AG04450 (cell line): ENCODE results near the gene WDR81. TPM values are rescaled to one million over a fixed set of nuclear protein-coding genes. Genes with fewer than 3 reads are reported as not detected.

ENCODE experiments used
- CTCF ChIA-PET: fragments of 300-600, 350-600 bp; formaldehyde crosslinking; extraction: SDS; loops from one replicate; lab custom pipeline; 2022; ENCODE audit warnings: antibody characterized with exemption, inconsistent platforms; lab: Charles Lee
- POLR2A ChIA-PET: fragments of 350-600 bp; formaldehyde crosslinking; extraction: SDS; loops from one replicate; lab custom pipeline; 2021; ENCODE audit warnings: antibody characterized with exemption, inconsistent platforms; lab: Yijun Ruan, JAX
- DNase-seq: peaks from one replicate; pipeline ENCODE4 v3.0.0-alpha.2; 2011; ENCODE audit warnings: low read depth, low spot score
- H3K27ac ChIP-seq: one replicate; pipeline ENCODE4 v1.5.1; 2012; ENCODE audit warnings: low read depth, low read length, control low read depth
- H3K27me3 ChIP-seq: one replicate; pipeline ENCODE4 v1.6.0; 2012; ENCODE audit warnings: low read length; ENCODE audit not compliant: control insufficient read depth, insufficient read depth
- H3K4me3 ChIP-seq: 2 replicates; pipeline ENCODE4 v1.5.1; 2011; ENCODE audit warnings: mild to moderate bottlenecking, low read depth, low read length, control low read depth
- H3K9me3 ChIP-seq: 2 replicates; pipeline ENCODE4 v1.5.1; 2012; ENCODE audit warnings: low read length; ENCODE audit not compliant: control insufficient read depth, insufficient read depth
- CTCF ChIP-seq: IDR thresholded peaks from 2 replicates; pipeline ENCODE4 v1.5.1; 2011; ENCODE audit warnings: low read depth, low read length, control low read depth, inconsistent platforms
- polyA plus RNA-seq: library from polyadenylated mRNA; depleted of rRNA; stranded (reverse); fragments of >200 nt; gene quantifications from 2 replicates; pipeline ENCODE4 v1.2.3, GENCODE V29; 2011; rRNA removed

The WDR81 gene
- polyA plus RNA-seq, 1 experiment, result 2.9 TPM

GRCh38 chr17:1785930-1786329 lies 61.4 kb downstream of the WDR81 start:
- no peaks in the 10 kb centered on the region for H3K27me3 ChIP-seq
- no peak overlapping the region for H3K4me3 ChIP-seq
- TF ChIP-seq CTCF, result no peak
- ChIA-PET CTCF (interaction anchor here (0.7 to 7.3 kb wide), 2 partner anchors 34 to 67 kb away, joined by 5 to 89 read pairs; no protein-coding TSS in a partner anchor), POLR2A (interaction anchor here (0.7 kb wide), 1 partner anchor 261 kb away, joined by 5 read pairs; no protein-coding TSS in a partner anchor)
- no peak overlapping the region for H3K27ac ChIP-seq
- H3K9me3 ChIP-seq, result no peaks in the 10 kb centered on the region; the same call in 1 of the 2 replicates
- no peak for DNase-seq

- no peaks in the 10 kb centered on the region for H3K27me3 ChIP-seq
- no peak overlapping the region for H3K27ac ChIP-seq
- ChIA-PET CTCF (interaction anchor here (1.2 to 7.3 kb wide), 2 partner anchors 68 to 212 kb away, joined by 4 to 89 read pairs; no protein-coding TSS in a partner anchor), POLR2A (interaction anchor here (0.6 to 1.8 kb wide), 2 partner anchors 71 to 119 kb away, joined by 3 to 20 read pairs; no protein-coding TSS in a partner anchor)
- H3K9me3 ChIP-seq, result no peaks in the 10 kb centered on the region; the same call in 1 of the 2 replicates
- DNase-seq, result no peak
- H3K4me3 ChIP-seq, result no peak overlapping the region
- TF ChIP-seq CTCF, result no peak
Observed at GRCh38 chr17:1786708-1787107, 62.2 kb downstream of the WDR81 start.

- Histone ChIP-seq H3K27me3 (no peaks in the 10 kb centered on the region), H3K4me3 (no peak overlapping the region), H3K9me3 (no peaks in the 10 kb centered on the region; the same call in 1 of the 2 replicates), H3K27ac (peak overlapping the region; percentile 71)
- DNase-seq, result peak; percentile 77
- POLR2A ChIA-PET, result interaction anchor here (0.6 to 1.8 kb wide), 3 partner anchors 17 to 120 kb away, joined by 3 to 20 read pairs (median 3); no protein-coding TSS in a partner anchor
- TF ChIP-seq CTCF, result no peak
- CTCF ChIA-PET, result interaction anchor here (0.7 to 1.3 kb wide), 3 partner anchors 66 to 213 kb away, joined by 3 to 4 read pairs (median 4); no protein-coding TSS in a partner anchor
Observed at GRCh38 chr17:1787301-1787902, 62.9 kb downstream of the WDR81 start.

Other genes starting within 250 kb of the WDR81 start
- gene MYO1C, start 232.0 kb upstream of the WDR81 start, polyA plus RNA-seq, result 147 and 169 TPM in 2 replicates
- 23.8 and 25.9 TPM in 2 replicates for gene INPP5K, start 208.1 kb upstream of the WDR81 start, polyA plus RNA-seq
- gene PITPNA, start 161.9 kb upstream of the WDR81 start, polyA plus RNA-seq, result 47.9 and 53.6 TPM in 2 replicates
- gene SLC43A2, start 95.9 kb upstream of the WDR81 start, polyA plus RNA-seq, result 5.3 and 6.8 TPM in 2 replicates
- gene SCARF1, start 79.0 kb upstream of the WDR81 start, polyA plus RNA-seq, result 0.17 and 0.20 TPM in 2 replicates
- 5.8 and 9.3 TPM in 2 replicates for gene RILP, start 74.8 kb upstream of the WDR81 start, polyA plus RNA-seq
- 126 and 161 TPM in 2 replicates for gene PRPF8, start 39.8 kb upstream of the WDR81 start, polyA plus RNA-seq
- 3.0 and 3.1 TPM in 2 replicates for gene TLCD2, start 14.3 kb upstream of the WDR81 start, polyA plus RNA-seq
- gene SERPINF2, start 18.2 kb downstream of the WDR81 start, polyA plus RNA-seq, result 0.07 TPM in 1 of 2 replicates, not detected in the other
- 376 and 473 TPM in 2 replicates for gene SERPINF1, start 37.4 kb downstream of the WDR81 start, polyA plus RNA-seq
- gene SMYD4, start 105.2 kb downstream of the WDR81 start, polyA plus RNA-seq, result 5.6 and 5.7 TPM in 2 replicates
- 52.3 and 56.4 TPM in 2 replicates for gene RPA1, start 105.3 kb downstream of the WDR81 start, polyA plus RNA-seq